HL-60 (cell line): ENCODE results near the gene C1orf146.

ENCODE experiments used
- CTCF ChIP-seq: IDR thresholded peaks from one replicate; pipeline ENCODE4 v1.5.1; 2011; ENCODE audit warnings: low read length, control low read depth, inconsistent platforms; ENCODE audit not compliant: insufficient read depth
- POLR2AphosphoS5 ChIP-seq: IDR thresholded peaks from 2 replicates; pipeline ENCODE4 v1.6.1; 2012; ENCODE audit warnings: low read depth
- SPI1 ChIP-seq: IDR thresholded peaks from 2 replicates; pipeline ENCODE4 v1.6.1; 2012; ENCODE audit warnings: low read depth, mild to moderate bottlenecking, borderline replicate concordance

GRCh38 chr1:92218559-92218958 lies 844 bp downstream of the C1orf146 start:
- TF ChIP-seq POLR2AphosphoS5 (no peak), CTCF (no peak), SPI1 (no peak)
